Measurements from ENCODE around the gene VSTM2B.

Gene VSTM2B

DNA sequence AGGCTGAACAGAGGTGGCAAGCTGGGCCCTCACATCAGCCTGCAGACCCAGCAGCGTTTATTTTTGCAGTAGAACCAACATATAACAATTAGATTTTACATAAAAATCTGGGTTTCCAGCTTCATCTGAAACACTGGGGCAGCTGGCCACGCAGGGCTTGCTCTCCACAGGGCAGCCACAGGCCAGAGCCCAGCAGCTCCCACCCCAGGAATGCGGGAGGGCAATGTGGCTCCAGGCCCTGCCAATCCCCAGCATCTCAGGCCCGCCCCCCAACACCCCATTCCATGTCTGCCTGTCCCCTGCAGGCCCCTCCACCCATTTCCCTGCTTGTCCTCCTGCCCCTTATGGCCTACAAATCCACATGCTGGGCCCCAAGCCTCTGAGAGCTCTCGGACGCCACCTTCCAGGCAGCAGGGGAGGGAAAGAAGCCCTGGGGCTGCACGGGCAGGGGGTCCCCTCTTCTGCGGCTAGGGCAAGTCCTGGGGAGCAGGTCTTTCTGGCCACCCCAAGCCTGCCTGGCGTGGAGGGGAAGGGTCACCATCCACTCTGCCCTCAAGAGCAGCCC, 15.0 kb upstream of the VSTM2B start:
- no peak overlapping the region for H3K27ac ChIP-seq
- TF ChIP-seq ZFX (IDR thresholded peaks at IDR 0.05), result no peak
- TF ChIP-seq, protein P1, sequence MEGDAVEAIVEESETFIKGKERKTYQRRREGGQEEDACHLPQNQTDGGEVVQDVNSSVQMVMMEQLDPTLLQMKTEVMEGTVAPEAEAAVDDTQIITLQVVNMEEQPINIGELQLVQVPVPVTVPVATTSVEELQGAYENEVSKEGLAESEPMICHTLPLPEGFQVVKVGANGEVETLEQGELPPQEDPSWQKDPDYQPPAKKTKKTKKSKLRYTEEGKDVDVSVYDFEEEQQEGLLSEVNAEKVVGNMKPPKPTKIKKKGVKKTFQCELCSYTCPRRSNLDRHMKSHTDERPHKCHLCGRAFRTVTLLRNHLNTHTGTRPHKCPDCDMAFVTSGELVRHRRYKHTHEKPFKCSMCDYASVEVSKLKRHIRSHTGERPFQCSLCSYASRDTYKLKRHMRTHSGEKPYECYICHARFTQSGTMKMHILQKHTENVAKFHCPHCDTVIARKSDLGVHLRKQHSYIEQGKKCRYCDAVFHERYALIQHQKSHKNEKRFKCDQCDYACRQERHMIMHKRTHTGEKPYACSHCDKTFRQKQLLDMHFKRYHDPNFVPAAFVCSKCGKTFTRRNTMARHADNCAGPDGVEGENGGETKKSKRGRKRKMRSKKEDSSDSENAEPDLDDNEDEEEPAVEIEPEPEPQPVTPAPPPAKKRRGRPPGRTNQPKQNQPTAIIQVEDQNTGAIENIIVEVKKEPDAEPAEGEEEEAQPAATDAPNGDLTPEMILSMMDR (conservative IDR thresholded peaks at IDR 0.05), result no peak

DNA sequence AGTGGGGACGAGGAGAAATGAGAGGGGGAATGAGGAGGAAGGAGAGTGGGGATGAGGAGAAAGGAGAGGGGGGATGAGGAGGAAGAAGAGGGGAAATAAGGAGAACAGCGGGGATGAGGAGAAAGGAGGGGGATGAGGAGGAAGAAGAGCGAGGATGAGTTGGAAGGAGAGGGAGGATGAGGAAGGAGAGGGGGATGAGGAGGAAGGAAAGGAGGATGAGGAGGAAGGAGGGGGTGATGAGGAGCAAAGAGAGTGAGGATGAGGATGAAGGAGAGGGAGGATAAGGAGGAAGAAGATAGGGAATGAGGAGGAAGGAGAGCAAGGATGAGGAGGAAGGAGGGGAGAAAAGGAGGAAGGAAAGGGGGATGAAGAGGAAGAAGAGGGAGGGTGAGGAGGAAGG, 14.0 kb upstream of the VSTM2B start:
- H3K27ac ChIP-seq, result no peak overlapping the region
- no peak for TF ChIP-seq ZFX (IDR thresholded peaks at IDR 0.05)
- TF ChIP-seq, protein P1 (conservative IDR thresholded peaks at IDR 0.05), result no peak

DNA sequence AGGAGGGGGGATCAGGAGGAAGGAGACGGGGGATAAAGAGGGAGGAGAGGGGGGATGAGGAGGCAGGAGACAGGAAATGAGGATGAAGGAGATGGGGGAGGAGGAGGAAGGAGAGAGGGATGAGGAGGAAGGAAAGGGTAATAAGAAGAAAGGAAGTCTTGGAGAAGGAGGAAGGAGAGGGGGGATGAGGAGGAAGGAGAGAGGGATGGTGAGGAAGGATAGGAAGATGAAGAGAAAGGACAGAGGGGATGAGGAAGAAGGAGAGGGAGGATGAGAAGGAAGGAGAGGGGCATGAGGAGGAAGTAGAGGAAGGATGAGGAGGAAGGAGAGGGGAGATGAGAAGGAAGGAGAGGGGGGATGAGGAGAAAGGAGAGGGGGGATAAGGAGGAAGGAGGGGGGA, 13.0 kb upstream of the VSTM2B start:
- H3K27ac ChIP-seq, result no peak overlapping the region
- TF ChIP-seq, protein P1 (conservative IDR thresholded peaks at IDR 0.05), result no peak
- TF ChIP-seq ZFX (IDR thresholded peaks at IDR 0.05), result no peak

DNA sequence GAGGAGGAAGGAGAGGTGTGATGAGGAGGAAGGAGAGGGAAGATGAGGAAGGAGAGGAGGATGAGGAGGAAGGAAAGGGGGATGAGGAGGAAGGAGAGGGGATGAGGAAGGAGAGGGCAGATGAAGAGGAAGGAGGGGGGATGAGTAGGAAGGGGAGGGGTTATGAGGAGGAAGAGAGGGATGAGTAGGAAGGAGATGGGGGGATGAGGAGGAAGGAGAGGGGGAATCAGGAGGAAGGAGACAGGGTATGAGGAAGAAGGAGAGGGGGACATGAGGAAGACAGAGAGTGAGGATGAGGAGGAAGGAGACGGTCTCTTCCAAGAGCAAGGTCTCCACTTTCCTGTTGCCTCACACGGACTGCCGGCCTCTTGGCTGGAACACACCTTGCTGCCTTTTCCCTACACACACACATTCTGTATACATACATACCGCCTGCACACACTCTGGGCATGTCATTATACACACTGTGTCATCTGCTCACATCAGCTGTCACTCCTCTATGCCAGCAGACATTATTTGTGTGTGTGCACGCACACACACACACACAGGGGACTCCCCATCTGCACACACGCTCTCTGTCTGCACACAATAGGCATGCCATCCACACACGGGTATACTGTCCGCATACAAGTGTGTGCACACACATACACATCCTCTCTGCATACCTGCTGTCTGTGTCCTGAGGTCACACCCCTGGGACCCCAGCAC, 11.1 kb upstream of the VSTM2B start:
- no peak overlapping the region for H3K27ac ChIP-seq
- no peak for TF ChIP-seq ZFX (IDR thresholded peaks at IDR 0.05)
- TF ChIP-seq, protein P1 (conservative IDR thresholded peaks at IDR 0.05), result no peak

DNA sequence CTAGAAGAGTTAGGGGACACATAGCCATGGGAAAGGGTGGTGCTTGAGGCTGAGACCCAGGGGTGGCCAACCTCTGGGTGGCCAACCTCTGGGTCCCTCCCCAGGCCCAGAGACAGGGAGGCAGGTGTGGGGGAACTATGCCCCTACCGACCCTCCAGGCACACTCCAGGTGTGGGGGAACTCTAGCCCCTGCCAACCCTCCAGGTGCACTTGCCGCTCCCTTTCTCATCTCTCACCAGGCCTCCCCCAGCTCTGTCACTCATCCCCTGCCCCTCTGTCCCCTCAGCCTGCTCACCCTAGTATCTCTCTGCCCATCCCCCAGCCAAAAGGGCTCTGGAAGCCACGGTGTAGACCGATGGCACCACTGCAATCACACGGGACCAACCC, 10.6 kb upstream of the VSTM2B start:
- TF ChIP-seq, protein P1 (conservative IDR thresholded peaks at IDR 0.05), result no peak
- TF ChIP-seq ZFX (IDR thresholded peaks at IDR 0.05), result no peak
- H3K27ac ChIP-seq, result no peak overlapping the region

DNA sequence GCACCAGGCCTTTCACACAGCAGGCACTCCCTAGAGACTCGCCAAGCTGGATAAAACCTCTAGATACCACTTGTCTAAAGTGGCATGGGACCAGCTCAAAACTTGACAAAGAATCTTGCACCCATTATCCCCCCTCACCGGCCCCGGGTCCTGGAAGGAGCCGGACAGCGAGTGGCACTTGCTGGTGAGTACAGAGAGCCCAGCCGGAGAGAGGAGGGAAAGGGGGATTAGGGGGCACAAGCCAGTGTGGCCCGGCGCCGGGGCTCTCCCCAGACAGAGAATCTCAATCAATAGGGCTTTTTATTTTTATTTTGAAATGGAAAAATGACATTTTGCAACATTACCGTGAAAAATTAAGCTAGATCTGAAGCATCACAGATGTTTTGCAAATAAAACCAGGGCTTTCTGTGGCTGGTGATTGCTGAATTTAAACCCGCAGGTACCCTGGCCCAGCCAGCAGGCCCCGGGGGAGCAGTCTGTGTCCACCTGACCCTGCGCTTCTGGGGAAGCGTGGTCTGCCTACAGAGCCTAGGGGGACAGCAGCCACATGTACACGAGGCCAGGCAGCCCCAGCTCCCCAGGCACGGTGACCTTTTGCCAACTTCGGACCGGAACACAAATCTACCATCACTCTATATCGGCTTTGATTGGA, 10.0 kb upstream of the VSTM2B start:
- TF ChIP-seq, protein P1 (conservative IDR thresholded peaks at IDR 0.05), result no peak
- no peak for TF ChIP-seq ZFX (IDR thresholded peaks at IDR 0.05)
- H3K27ac ChIP-seq, result no peak overlapping the region

DNA sequence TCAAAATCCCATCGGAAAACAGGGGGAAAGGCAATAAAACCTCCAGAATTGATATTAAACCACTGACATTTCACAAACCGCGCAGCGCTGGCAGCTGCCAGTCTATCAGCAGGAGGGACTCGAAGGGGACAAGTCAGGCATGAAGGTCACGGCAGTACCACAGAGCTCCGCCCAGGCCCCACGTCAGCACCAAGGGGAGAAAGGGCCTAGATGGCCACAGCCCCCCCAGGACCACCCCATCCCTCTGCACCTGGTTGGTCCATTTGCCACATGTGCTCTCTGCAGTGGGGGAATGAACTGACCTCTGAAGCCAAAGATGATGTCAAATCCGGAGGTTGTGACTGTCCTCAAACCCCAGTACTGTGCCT, 9.5 kb upstream of the VSTM2B start:
- H3K27ac ChIP-seq, result peak overlapping the region; percentile 29
- TF ChIP-seq, protein P1 (conservative IDR thresholded peaks at IDR 0.05), result no peak
- no peak for TF ChIP-seq ZFX (IDR thresholded peaks at IDR 0.05)

All from C4-2B (cell line).